GM18909 (cell line): Measurements from ENCODE around the gene FAM187B.

Experiments used
- ATAC-seq: cut with Tn5 transposase; IDR thresholded peaks from one replicate; pipeline ENCODE4 v1.9.1; 2021; ENCODE audit warnings: mild to moderate bottlenecking; ENCODE audit not compliant: unreplicated experiment, poor library complexity

The FAM187B gene

DNA sequence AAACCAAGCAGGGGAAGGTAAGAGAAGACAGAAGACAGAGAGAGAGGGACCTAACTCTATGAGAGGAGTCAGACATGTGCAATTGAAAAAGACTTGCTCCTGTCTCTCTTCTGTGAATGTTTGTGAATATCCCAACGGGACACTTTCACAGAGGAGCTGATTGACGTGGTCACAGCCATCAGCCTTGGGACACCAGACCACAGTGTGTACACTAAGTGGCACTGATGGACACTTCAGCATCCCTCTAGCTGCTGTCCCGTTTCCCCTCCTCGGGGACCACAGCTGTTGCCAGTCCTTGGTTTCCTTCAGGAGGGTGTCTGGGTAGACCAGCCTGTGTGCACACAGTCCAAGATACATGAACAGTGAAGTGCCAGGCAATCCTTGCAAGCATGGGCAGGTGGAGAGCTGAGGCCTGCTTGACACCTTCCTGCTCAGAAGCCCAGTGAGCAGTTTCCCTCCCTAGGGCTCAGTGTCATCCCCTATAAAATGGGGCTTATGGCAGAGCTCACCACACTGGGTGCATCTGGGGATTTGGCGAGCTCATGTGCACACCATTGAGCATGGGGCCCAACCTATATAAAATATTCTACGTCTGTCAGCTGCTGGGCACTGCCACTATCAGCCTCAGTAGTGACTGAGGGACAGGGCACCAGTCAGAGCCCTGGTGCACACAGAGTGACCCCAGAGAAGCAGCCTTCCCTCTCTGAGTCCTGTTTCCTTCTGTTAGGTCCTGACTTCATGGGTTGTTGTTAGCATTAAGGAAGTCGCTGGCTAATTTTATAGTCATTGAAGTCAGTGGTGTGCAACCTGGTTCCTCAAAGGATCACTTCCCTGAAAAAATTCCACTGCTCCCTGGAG lies 36.0 kb upstream of the FAM187B start:
- ATAC-seq: no peak

DNA sequence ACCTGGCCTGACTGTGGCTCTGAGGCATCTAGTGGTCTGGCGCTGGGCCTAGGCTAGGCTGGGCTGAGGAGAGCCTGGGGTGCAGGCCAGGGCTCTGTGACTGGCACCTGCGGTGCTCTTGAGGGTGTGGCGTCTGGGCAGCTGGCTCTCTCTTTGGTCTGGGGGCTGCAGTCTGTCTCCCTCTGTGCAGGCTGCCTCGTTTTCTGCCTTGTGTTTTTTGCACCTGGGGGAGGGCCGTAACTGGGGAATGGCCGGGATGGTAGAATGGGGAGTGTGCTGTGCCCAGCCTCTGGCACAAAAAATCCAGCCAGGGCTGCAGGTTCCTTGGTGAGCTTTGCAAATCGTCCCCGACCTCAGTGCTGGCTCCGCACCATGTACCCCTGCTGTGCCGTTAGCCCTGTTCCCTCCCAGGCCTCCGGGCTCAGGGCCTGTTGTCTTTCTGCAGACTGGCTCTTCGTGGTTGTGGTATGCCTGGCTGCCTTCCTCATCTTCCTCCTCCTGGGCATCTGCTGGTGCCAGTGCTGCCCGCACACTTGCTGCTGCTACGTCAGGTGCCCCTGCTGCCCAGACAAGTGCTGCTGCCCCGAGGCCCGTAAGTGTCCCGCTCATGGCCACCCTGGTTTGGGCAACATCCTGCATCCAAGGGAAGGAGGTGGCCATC lies 33.7 kb upstream of the FAM187B start:
- ATAC-seq: no peak

DNA sequence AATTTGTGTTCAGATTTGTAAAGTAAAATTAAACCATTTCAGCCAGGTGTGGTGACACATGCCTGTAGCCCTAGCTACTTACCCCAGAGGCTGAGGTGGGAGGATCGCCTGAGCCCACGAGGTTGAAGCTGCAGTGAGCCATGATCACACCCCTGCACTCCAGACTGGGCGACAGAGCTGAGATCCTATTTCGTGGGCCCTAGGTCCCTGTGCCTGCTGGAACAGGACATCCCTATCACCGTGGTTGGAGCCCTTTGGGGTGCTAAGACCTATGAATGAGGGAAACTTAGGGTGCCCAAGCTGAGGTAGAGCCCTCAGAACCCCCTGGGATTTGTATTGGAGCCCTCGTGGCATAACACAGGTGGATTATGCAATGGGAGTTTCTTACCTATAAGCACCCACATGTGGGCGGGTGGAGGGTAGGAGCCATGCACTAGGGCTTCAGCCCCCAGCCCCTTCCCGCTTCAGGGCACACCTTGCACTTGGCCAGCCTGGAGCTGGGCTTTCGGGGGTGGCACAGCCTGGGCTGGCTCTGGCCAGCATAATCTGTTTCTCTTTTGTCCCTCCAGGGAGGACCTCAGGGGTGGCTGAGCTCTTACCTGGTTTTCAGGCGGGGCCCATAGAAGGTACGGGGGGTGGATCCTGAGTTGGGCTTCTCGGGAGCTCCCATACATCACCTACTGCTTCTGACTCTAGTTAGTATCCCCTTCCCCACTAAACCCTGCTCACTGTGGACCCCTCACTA lies 33.0 kb upstream of the FAM187B start:
- ATAC-seq: no peak

DNA sequence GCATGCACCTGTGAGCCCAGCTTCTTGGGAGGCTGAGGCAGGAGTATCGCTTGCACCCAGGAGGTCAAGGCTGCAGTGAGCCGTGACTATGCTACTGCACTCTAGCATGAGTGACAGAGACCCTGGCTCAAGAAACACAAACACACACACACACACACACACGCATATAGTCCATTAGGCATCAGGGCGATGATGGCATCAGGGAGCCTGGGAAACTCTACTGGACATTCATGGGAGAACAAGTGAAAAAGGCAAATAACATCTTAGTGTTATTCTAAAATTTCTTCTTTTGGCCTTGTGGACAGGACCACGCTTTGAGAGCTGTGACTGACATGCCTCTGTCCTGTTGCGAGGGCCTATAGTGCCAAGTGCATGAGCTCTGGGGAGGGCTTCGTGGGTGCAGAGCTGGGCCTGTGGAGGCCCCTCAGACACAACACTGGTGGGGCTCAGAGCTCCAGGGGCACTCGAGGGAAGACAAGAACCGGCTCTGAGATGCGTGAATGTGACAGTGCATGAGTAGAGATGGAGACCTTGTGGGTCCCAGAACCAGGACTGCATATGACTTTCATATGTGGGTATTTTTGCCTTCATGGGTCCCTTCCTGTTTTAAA lies 32.3 kb upstream of the FAM187B start:
- no peak for ATAC-seq

DNA sequence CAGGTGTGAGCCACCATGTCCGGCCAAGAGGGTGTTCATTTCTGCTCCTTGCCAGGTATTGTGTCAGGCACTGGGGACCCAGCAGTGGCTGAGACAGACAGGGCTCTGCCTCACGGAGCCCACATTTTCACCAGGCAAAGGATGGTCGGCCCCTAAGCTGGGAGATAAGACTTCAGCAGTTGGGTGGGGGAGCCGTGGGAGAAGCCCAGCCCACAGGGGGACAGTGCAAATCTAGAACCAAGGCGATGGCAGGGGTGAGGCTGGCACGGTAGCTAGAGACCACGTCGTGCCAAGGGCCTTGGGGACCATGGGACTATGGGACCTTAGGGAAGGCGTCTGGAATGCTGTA lies 28.5 kb upstream of the FAM187B start:
- no peak for ATAC-seq

DNA sequence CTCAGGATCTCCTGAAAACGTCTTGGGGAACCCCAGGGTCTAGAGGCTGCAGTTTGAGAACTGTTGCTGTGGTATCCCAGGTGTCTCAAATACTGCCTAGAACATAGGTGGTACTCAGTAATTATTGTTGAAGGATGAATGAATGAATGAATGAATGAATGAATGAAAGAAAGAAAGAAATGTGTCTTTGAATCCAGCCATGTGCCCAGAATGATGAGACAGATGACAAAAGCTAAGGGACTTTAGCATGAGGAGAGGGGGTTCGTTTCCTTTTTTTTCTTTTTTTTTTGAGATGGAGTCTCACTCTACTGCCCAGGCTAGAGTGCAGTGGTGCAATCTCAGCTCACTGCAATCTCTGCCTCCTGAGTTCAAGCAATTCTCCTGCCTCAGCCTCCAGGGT lies 28.0 kb upstream of the FAM187B start:
- ATAC-seq: no peak

DNA sequence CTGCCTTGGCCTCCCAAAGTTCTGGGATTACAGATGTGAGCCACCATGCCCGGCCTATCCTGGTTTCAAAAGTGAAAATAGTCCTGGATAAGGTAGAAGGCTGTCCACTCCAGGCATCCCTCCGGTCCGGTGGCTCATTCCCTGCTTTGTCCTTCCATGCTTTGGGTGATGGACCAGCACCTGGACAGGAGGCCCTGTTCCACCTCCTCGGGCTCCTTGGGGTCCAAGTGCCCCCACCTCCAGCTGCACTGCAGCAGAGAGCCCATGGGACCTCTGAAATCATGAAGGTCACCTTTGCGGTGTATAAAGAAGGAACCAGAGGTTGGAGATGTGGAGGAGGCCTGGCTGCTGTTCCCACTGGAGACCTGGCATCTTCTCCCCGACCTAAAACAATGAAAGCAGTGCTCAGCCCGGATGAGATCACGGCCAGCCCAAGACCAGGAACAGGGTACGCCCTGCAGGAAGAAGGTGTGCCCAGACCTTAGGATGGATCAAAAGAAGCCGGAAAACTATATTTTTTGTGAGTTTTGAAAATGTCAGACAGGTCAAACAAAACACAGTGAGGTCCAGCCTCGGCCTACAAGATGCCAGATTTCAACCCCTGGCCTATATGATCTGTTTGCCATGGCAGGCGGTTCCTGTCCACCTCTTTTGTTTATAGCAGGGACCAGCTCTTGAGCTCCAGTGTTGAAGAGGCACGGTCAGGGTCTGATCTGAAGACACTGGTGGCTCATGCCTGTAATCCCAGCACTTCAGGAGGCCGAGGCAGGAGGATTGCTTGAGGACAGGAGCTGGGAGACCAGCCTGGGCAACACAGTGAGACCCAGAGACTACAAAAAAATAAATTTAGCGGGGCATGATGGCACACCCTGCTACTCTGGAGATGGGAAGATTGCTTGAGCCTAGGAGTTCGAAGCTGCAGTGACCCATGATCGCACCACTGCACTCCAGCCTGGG lies 26.1 kb upstream of the FAM187B start:
- ATAC-seq: no peak

DNA sequence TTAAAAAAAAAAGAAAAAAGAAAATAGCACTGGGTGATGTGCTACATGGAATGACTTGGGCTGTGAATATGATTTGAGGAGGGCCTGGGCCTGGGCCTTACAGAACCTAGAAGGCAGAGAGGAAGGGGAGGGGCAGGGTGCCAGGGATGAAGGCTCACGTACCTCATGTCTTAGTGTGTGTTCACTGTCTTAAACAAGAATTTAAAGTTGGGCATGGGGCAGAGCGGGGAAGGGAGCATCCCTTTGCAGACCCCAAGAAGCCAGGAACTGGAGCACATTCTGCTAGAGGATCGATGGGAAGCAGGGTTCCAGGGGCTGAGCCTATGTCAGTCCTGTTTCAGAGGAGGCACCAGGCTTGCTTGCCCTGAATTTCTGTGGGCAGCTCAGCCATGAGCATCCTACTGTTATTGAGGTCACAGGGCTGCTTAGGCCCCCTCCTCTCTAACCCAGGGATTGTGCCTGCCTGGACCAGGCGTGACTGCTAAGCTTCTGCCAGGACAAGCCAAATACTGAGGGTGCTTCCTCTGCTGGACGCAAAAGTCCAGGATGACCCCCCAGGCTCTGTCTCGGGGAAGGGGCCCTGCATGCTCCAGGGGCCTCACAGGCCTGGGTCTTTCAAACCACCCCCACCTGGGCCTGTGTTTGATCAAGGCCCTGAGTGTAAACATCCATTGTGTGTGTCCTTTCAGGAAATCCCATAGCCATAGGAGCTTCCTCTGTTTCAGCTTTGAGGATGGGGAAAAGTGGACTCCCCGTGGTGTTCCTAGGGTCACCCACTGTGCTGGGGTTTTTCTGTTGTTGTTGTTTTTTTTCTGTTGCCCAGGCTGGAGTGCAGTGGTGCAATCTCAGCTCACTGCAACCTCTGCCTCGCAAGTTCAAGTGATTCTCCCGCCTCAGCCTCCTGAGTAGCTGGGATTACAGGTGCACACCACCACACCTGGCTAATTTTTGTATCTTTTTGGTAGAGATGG lies 25.1 kb upstream of the FAM187B start:
- ATAC-seq: no peak

DNA sequence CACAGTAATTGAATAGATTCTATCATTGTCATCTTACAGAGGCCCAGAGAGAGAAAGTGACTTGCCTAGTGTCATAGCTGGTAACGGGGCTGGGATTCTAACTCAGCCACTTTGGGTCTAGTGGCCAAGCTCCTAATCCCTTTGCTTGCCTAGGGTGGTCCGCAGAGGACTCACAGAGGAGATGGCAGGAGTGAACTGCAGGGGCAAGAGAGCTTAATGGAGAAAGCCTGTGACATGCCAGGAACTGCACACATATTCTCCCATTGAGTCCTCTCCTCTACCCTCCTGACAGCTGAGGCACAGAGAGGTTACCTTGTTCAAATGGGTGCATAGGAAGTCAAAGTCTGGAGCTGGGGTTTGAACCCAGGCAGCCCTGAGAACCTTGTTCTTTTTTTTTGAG lies 22.9 kb upstream of the FAM187B start:
- no peak for ATAC-seq

DNA sequence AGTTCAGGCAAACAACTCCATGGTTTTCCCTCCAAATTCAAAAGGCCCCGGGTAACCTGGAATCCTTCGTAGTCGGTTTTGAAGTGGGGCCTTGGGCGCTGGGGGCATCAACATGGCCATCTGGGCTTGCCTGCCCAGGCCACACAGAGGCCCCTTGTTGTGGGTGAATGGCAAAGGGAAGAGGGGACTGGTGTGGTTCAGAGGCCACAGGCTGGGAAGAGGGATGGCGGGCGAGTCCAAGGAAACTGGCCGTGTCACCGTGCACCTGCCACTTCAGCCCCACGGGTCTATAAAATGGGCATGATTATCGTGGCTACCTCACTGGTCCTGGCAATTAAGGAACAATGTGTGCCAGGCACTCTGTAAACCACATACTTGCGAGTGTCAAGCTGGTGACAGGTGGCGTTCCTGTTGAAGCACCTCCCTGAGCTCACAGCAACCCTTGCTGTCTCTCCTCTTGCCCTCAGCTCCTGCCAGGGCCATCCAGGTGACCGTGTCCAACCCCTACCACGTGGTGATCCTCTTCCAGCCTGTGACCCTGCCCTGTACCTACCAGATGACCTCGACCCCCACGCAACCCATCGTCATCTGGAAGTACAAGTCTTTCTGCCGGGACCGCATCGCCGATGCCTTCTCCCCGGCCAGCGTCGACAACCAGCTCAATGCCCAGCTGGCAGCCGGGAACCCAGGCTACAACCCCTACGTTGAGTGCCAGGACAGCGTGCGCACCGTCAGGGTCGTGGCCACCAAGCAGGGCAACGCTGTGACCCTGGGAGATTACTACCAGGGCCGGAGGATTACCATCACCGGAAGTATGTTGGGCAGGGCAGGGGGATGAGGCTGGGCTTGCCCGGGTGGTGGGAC lies 21.5 kb upstream of the FAM187B start:
- ATAC-seq: no peak

DNA sequence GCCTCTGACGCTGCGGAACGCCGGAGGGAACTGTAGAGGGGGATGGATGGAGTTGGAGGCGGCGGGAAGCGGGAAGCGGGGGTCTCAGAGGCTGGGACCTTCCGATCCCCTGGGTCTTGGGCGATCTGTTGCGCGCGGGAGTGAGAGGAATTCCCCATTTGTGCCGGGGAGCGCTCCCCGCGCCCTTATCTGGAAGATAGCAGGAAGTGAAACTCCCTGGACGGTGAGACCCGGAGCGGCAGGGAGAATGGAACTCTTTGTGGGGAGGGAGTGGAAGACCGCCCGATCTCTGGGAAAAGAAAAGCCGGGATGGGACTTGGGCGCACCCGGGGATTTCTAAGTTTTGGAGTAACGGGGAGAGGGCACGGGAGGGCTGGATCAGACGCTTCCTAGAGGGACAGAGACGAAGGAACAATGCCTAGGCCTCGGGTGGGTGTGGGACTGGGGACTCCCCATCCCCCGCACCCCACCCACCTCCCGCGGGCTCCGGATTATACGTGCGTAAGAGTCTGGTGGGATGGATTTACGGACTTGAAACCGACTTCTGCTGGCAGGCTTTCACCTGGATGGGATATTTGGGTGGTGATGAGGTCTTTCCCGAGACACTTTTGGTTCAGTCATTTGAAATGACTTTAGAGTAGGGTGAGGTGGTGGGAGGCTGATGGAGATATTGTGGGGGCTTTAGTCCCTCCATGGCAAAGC lies 20.8 kb upstream of the FAM187B start:
- peak; percentile 4 for ATAC-seq

DNA sequence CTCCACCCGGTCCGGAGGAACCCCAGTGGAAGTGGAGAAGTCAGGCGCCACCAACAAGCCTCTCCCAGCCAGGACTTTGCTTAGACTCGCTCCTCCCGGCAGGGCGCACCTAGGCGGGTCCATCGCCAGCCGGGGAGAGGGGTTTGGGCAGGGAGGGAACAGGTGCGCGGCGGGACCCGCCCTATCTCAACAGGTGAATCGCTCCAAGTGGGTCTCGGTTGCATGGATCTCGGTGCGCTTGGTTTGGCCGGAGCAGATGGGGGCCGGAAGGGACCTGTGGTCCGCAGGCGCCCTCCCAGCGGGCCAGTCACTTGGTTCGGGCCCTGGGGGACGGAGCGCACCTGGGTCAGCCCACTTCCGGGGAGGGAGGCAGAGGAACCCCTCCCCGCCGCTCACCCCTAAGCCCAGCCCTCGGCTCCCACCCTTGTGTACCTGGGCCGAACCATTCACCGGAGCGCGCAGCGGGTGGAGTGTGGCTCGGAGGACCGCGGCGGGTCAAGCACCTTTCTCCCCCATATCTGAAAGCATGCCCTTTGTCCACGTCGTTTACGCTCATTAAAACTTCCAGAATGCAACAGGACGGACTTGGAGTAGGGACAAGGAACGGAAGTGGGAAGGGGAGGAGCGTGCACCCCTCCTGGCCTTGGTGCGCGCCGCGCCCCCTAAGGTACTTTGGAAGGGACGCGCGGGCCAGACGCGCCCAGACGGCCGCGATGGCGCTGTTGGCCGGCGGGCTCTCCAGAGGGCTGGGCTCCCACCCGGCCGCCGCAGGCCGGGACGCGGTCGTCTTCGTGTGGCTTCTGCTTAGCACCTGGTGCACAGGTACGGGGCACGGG lies 20.0 kb upstream of the FAM187B start, which contains the start of gene LSR:
Gene LSR (plus strand): TSS at position 693 of the 836 bp plus-strand sequence. CDS start 21 bp downstream, at position 714.
- peak; percentile 82 for ATAC-seq

DNA sequence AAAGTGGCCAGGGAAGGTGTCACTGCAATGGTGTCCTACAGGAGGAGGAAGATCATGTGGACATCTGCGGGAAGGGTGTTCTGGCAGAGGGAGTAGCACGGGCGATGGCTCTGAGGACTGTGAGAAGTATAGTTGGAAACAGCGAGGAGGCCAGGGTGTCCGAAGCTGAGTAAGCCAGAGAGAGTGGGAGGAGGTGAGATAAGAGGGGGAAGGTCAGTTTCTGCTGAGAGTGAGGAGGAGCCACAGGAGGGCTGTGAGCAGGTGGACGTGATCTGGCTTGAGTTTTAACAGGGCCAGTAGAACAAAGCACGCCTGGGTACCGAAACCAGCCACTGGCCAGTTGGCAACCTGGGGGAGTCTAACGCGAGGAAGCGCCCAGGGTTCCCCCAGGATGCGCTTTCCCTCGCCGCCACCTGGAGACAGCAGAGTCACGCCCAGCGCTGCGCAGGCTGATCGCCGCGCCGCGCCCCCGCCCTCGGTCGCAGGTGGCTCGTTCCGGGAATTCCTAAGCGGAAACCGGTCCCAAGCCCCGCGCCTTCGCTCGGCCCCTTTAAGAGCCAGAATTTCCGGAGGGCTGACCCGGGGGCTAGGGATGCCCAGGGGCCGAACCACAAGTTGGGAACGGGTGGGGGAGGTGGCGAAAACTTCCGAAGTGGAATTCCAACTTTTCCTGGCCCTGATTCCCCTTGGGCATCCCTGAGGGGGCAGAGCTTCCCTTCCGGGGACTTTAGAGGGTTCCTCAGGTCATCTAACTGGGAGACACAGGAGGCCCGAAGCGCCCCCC lies 19.2 kb upstream of the FAM187B start:
- ATAC-seq: peak; percentile 33

DNA sequence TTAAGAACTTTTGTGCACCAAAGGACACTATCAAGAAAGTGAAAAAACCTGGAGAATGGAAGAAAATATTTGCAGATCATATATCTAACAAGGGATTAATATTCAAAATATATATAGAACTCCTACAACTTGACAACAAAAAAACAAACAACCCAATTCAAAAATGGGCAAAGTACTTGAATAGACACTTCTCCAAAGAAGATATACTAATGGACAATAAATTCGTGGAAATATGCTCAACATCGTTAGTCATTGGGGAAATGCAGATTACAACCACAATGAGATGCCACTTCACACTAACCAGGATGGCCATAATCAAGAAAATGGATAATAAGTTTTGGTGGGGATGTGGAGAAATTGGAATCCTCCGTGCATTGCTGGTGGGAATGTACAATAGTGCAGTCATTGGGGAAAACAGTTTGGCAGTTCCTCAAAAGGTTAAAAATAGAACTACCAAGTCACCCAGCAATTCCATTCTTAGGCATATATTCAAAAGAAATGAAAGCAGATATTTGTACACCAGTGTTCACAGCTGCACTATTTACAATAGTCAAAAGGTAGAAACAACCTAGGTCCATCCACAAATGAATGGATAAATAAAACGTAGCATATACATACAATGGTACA lies 18.0 kb upstream of the FAM187B start:
- no peak for ATAC-seq

DNA sequence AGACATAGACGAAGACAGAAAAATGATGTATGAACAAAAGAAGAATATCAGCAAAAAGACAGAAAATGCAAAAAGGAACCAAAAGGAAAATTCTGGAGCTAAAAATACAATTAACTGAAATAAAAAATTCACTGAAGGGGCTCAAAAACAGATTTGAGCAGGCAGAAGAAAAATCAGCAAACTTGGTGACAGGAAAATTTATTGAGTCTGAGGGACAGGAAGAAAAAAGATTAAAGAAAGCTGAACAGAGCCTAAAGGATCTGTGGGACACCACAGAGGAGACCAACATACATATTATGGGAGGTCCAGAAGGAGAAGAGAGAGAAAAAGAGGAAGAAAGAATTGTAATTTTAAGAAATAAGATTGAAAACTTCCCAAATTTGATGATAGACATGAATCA lies 12.9 kb upstream of the FAM187B start:
- no peak for ATAC-seq
